CD14-positive monocyte (primary cell): ENCODE results near the gene GSDME. TPM values are rescaled to one million over a fixed set of nuclear protein-coding genes. Genes with fewer than 3 reads are reported as not detected.

Experiments
- DNase-seq, 3 donors: peaks; one replicate each; pipeline ENCODE4 v3.0.0-alpha.2; 2011 to 2022
- H2AFZ ChIP-seq: 2 replicates; pipeline ENCODE4 v1.6.0; 2012; ENCODE audit warnings: mild to moderate bottlenecking, low read depth, low read length, inconsistent platforms; ENCODE audit not compliant: insufficient read depth, poor library complexity, severe bottlenecking
- H3K27ac ChIP-seq, 2 donors: 1 replicate in 1 of 2; 2 replicates in 1 of 2; pipeline ENCODE4 v1.5.1; 2012 to 2013; ENCODE audit warnings: low read length in 2 of 2, control low read depth in 1 of 2, inconsistent platforms in 1 of 2, low read depth in 1 of 2, mild to moderate bottlenecking in 1 of 2
- H3K27me3 ChIP-seq, 2 donors: one replicate each; pipeline versions ENCODE4 v1.6.0 to v1.6.1; 2011 to 2013; ENCODE audit warnings: low read length in 2 of 2; ENCODE audit not compliant: control insufficient read depth in 2 of 2, insufficient read depth in 2 of 2
- H3K36me3 ChIP-seq, 2 donors: replicated peaks in 1 of 2; 1 replicate in 1 of 2; 2 replicates in 1 of 2; pipeline versions ENCODE4 v1.5.1 to v1.6.1; 2012 to 2013; ENCODE audit warnings: low read length in 2 of 2, control low read depth in 1 of 2, inconsistent platforms in 1 of 2, mild to moderate bottlenecking in 1 of 2; ENCODE audit not compliant: insufficient read depth in 2 of 2, control insufficient read depth in 1 of 2
- H3K4me1 ChIP-seq, 2 donors: 1 replicate in 1 of 2; 2 replicates in 1 of 2; pipeline versions ENCODE4 v1.5.1 to v1.6.1; 2012 to 2013; ENCODE audit warnings: low read length in 2 of 2, control low read depth in 1 of 2, inconsistent platforms in 1 of 2, mild to moderate bottlenecking in 1 of 2, moderate library complexity in 1 of 2; ENCODE audit not compliant: insufficient read depth in 2 of 2, control insufficient read depth in 1 of 2
- H3K4me2 ChIP-seq: replicated peaks from 2 replicates; pipeline ENCODE3; 2012; ENCODE audit warnings: low read length, moderate library complexity, mild to moderate bottlenecking; ENCODE audit not compliant: poor library complexity, severe bottlenecking; ENCODE audit errors: extremely low read depth
- H3K4me3 ChIP-seq, 3 experiments: fragments of 200-600 bp in 1 of 3; sonication (generic) in 1 of 3; replicated peaks in 1 of 3; 1 replicate in 2 of 3; 2 replicates in 1 of 3; pipeline ENCODE4 v1.5.1; 2011 to 2013; ENCODE audit warnings: low read length in 3 of 3, mild to moderate bottlenecking in 3 of 3, control low read depth in 2 of 3, low read depth in 2 of 3, inconsistent platforms in 1 of 3, moderate library complexity in 1 of 3
- H3K79me2 ChIP-seq: 2 replicates; pipeline ENCODE4 v1.6.0; 2012; ENCODE audit warnings: mild to moderate bottlenecking, control low read depth, inconsistent platforms, low read length, moderate library complexity; ENCODE audit not compliant: insufficient read depth
- H3K9ac ChIP-seq: 2 replicates; pipeline ENCODE4 v1.6.0; 2017; ENCODE audit warnings: low read length, mild to moderate bottlenecking; ENCODE audit not compliant: insufficient read depth, poor library complexity, severe bottlenecking
- H3K9me3 ChIP-seq, 2 donors: replicated peaks in 1 of 2; 1 replicate in 1 of 2; 2 replicates in 1 of 2; pipeline versions ENCODE4 v1.5.1 to v1.6.1; 2012 to 2013; ENCODE audit warnings: low read length in 2 of 2, control low read depth in 1 of 2; ENCODE audit not compliant: control insufficient read depth in 1 of 2, insufficient read depth in 1 of 2
- H4K20me1 ChIP-seq: 2 replicates; pipeline ENCODE4 v1.6.0; 2012; ENCODE audit warnings: mild to moderate bottlenecking, low read length, control low read depth, moderate library complexity; ENCODE audit not compliant: insufficient read depth
- H3K27ac Mint-ChIP-seq, 7 donors: one replicate each; pipeline ENCODE4 v1.8.0; 2020; ENCODE audit warnings: mild to moderate bottlenecking in 7 of 7, mixed read lengths in 7 of 7, moderate library complexity in 6 of 7, inconsistent platforms in 2 of 7
- H3K27me3 Mint-ChIP-seq, 3 donors: one replicate each; pipeline ENCODE4 v1.8.0; 2021 to 2022; ENCODE audit warnings: low read depth in 3 of 3, mild to moderate bottlenecking in 3 of 3, mixed read lengths in 3 of 3, moderate library complexity in 3 of 3, inconsistent platforms in 1 of 3
- H3K36me3 Mint-ChIP-seq, 2 donors: one replicate each; pipeline ENCODE4 v1.8.0; 2020; ENCODE audit warnings: mixed read lengths in 2 of 2, inconsistent platforms in 1 of 2, mild to moderate bottlenecking in 1 of 2
- H3K4me1 Mint-ChIP-seq: one replicate; pipeline ENCODE4 v1.8.0; 2020; ENCODE audit warnings: mild to moderate bottlenecking, mixed read lengths
- H3K4me3 Mint-ChIP-seq, 2 donors: one replicate each; pipeline ENCODE4 v1.8.0; 2020; ENCODE audit warnings: mild to moderate bottlenecking in 2 of 2, mixed read lengths in 2 of 2, moderate library complexity in 1 of 2
- H3K9me3 Mint-ChIP-seq, 7 donors: one replicate each; pipeline ENCODE4 v1.8.0; 2020 to 2022; ENCODE audit warnings: mixed read lengths in 7 of 7, mild to moderate bottlenecking in 6 of 7, moderate library complexity in 6 of 7, inconsistent platforms in 2 of 7
- CTCF ChIP-seq: fragments of 200-600 bp; IDR thresholded peaks from one replicate; pipeline ENCODE4 v1.8.0; 2022; ENCODE audit warnings: antibody characterized with exemption, mild to moderate bottlenecking
- WGBS: methylation state at CpG from one replicate; pipeline ENCODE4 v1.1.5; 2013; ENCODE audit warnings: missing lambda C conversion rate; ENCODE audit not compliant: insufficient coverage; 5-methylcytosine and 5-hydroxymethylcytosine counted together
- intact Hi-C, 2 donors: fragments of 100-400 bp; cut with micrococcal nuclease; formaldehyde crosslinking; loops; one replicate each; pipeline versions ENCODE4 v1.15.0 to v1.15.1; 2023
- polyA plus RNA-seq, 3 donors: library from polyadenylated mRNA; depleted of rRNA in 1 of 3; unstranded in 2 of 3; stranded (reverse) in 1 of 3; fragments of 300-500 nt in 2 of 3; fragments of >200 nt in 1 of 3; fragmentation: Illumina TruSeq in 2 of 3; gene quantifications; 1 replicate in 2 of 3; 2 replicates in 1 of 3; pipeline ENCODE4 v1.2.3, GENCODE V29; 2012 to 2021

The GSDME gene
- polyA plus RNA-seq, 3 donors: 1.3 to 2.3 TPM; not detected in 1

DNA sequence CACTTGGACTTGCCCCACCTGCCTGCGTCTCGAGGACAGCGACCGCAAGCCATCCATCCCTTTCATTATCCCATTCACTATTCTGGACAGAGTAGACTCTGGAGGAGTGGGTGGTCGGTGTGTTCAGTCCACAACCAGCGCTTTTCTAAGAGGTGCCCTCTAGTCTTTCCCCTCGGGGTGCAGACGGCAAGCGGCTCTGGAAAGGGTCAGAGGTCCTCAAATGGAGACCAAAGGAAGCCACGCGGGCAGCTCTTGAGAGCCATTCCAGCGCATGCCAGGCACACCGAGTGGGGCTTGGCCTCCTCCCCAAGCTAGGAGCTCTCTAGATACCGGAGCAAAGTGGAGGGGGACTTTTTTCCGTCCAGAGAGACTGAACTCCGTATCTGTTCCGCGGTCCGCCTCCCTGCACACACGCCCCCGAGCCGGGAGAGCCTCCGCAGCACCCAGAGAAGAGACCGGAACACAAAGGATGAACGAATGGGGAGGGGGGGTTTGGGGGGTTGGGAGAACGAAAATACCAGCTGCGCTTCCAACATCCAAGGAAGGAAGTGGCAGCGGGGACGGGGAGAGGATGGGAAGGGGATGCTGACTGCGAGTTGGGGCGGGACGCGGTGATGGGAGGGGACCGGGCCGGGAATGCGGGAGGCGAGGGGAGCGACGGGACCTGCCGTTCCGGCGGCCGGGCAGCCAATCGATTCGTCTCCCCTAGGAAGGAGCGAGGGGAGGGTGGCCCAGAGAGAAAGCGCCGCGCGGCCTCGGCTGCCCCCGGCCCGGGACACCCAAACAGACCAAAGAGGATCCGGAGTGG is 515 bp downstream of the GSDME start:
- intact Hi-C loops: no loop called here
- H3K27ac Mint-ChIP-seq: peak overlapping the region in 6 of 7 donors; percentile 32 to 87 (median 68)
- H3K36me3 Mint-ChIP-seq: peaks cover 3 to 9% of the 10 kb centered on the region in 2 donors
- Histone ChIP-seq H3K27me3 (peaks cover 42 to 47% of the 10 kb centered on the region in 2 donors), H3K79me2 (no peaks in the 10 kb centered on the region), H2AFZ (peak overlapping the region; percentile 76), H3K9ac (peak overlapping the region; percentile 52), H3K4me1 (peaks cover 33 to 37% of the 10 kb centered on the region in 2 donors), H3K4me3 (peak overlapping the region; percentile 18 to 72 (median 53)), H3K36me3 (no peaks in the 10 kb centered on the region), H4K20me1 (no peaks in the 10 kb centered on the region), H3K4me2 (peak overlapping the region; percentile 78), H3K27ac (peak overlapping the region in 1 of 2 donors; percentile 29), H3K9me3 (no peaks in the 10 kb centered on the region)
- DNase-seq: peak; percentile 23 to 51 (median 31)
- 2% methylated on average over 46 of the region's 54 CpGs for WGBS
- H3K4me3 Mint-ChIP-seq: peak overlapping the region; percentile 81 to 92
- H3K27me3 Mint-ChIP-seq: peaks cover 29 to 76% (median 30%) of the 10 kb centered on the region in 3 donors
- H3K4me1 Mint-ChIP-seq: peaks cover 33% of the 10 kb centered on the region
- peaks cover 0 to 20% (median 3%) of the 10 kb centered on the region in 7 donors for H3K9me3 Mint-ChIP-seq
- no peak for TF ChIP-seq CTCF

- Histone ChIP-seq H3K27ac (peak overlapping the region in 1 of 2 donors; percentile 29), H3K9ac (no peak overlapping the region), H3K36me3 (no peaks in the 10 kb centered on the region), H3K4me2 (peak overlapping the region; percentile 78), H3K4me1 (peaks cover 33 to 37% of the 10 kb centered on the region in 2 donors), H3K79me2 (no peaks in the 10 kb centered on the region), H4K20me1 (no peaks in the 10 kb centered on the region), H3K27me3 (peaks cover 39 to 47% of the 10 kb centered on the region in 2 donors), H2AFZ (peak overlapping the region; percentile 76), H3K9me3 (no peaks in the 10 kb centered on the region), H3K4me3 (peak overlapping the region in 1 of 3 experiments; percentile 72)
- Mint-ChIP-seq H3K27me3 (peaks cover 29 to 69% (median 29%) of the 10 kb centered on the region in 3 donors), H3K4me1 (peaks cover 33% of the 10 kb centered on the region), H3K9me3 (peaks cover 0 to 20% (median 2%) of the 10 kb centered on the region in 7 donors), H3K27ac (peak overlapping the region in 6 of 7 donors; percentile 38 to 87 (median 68)), H3K36me3 (peaks cover 3 to 9% of the 10 kb centered on the region in 2 donors), H3K4me3 (peak overlapping the region; percentile 81 to 92)
- WGBS: 0% methylated on average over 6 of the region's 12 CpGs
- DNase-seq: peak; percentile 61 to 78 (median 73)
- TF ChIP-seq CTCF: no peak
- intact Hi-C loops: no loop called here
These were observed 1.5 kb downstream of the GSDME start for GRCh38 chr7:24755541-24756407.
